Amniotic epithelial cell (primary cell): ENCODE results near the gene INSRR.
A peak's percentile ranks its signal among the peaks of the same experiment; 100 is the strongest.

Source experiments
- DNase-seq: peaks from one replicate; pipeline ENCODE4 v3.0.0-alpha.2; 2010; ENCODE audit warnings: low read depth

Gene INSRR

DNA sequence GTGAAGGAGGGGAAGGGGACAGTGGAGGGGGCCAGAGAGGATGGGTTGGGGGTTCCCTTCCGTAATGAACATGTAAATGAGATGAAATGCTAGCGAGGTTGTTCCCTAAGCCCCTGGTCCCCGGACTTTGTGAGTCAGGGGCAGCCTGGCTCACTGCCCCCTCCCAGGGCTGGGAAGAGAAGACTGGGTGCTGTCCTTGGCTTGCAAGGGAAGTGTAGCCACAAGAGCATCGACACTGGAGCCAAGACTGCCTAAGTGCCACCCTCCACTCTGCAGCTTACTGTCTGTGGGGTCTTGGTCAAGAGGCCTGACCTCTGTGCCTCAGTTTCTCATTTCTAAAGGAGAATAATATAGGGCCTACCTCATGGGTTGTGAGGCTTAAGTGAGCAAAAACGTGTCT is 35.1 kb upstream of the INSRR start:
- no peak for DNase-seq

DNA sequence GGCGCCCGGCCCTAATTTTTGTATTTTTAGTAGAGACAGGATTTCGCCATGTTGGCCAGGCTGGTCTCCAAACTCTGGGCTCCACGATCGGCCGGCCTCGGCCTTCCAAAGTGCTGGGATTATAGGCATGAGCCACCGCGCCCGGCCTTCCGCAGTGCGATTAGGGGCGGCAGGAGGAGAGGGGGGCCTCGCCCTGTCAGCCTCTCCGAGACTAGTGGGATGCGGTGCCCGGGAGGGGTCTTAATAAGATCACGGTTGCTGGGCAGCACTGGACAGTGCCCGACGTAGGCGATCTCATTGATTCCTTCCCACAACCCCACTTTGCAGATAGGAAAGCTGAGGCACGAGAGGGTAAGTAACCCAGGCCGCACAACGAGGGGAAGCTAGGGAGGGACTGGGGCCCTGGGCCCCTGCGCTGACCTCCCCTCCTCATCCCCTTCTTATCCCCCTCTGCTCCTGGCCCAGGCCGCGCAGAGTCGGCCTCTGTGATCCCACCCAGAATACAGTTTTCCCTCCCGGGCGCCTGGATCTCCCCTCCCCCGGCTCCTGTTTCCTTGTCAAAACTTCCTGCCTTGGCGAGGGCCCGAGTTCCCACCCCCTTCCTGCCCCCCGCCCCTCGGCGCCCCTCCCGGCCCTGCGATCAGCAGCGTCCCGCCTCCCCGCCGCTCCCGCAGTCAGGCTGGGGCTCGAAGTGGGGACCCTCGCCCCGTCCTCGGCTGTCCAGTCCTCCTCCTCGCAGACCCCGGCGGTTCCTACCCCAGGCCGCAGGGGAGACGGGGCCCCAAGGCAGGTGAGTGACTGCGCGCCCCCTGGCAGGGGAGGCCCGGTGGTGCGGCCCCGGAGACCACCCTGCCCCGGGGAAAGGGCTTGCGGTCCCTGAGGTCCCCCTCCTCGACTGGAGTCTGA is 34.4 kb upstream of the INSRR start, which contains the start of gene PEAR1:
Gene PEAR1, plus strand, starts transcription at position 671 of the 906 bp plus-strand sequence. CDS start 10,209 bp downstream, outside the sequence.
- DNase-seq = no peak

GRCh38 chr1:156892190-156893047 is 33.5 kb upstream of the INSRR start:
- peak; percentile 79 for DNase-seq

DNA sequence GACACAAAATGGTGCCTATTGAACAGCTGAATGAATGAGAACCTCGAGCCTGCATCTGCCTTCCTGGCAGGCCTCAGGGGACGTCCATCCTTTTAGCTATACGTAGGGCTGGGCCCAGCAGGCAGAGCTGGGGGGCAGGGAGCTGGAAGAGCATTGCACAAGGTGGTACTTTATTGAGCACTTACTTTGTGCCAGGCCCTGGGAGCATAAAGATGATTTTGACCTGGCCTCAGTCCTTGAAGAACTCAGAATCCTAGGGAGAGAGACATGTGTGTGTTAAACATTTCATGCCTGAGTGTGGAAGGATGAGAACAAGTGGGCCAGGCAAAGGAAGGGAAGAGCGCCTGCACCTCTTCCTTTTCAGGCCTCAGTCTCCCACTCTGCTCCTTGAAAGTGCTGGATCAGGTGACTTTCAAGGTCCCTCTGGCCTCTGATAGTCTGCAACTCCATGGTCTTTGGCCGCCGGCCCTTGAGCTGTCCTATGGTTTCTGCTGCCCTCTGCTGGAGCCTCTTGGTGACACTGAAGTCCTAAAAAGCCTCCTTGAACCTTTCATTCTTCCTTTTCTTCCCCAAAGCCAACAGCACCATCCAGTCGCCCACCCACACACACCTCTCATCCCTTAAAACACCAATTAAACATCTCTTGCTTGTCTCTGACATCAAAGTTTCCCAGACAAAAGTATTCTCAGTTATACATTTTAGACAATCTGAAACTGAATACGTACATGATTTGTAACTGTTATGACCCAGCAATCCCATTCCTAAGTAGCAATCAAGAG is 31.1 kb upstream of the INSRR start:
- peak; percentile 73 for DNase-seq

- no peak for DNase-seq
These were observed 28.8 kb upstream of the INSRR start for GRCh38 chr1:156887734-156888133.

DNA sequence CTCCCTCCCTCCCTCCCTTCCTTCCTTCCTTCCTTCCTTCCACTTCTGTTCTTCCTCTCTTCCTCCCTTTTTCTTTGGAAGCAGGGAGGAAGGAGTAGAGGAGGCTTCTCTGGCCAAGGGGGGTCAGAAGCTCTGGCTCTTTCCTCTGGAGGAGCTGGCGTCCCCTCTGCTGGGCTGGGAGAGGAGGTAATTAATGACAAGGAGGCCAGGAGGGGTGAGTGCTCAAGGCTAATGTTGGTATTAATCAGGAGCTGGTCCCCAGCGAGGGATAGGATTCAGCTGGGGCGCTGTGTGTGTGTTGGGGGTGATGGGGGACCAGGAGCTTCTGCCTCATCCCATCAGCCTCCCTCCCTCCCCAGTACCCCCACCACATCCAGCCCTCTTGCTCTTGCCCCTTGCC is 28.4 kb upstream of the INSRR start:
- DNase-seq = no peak

DNA sequence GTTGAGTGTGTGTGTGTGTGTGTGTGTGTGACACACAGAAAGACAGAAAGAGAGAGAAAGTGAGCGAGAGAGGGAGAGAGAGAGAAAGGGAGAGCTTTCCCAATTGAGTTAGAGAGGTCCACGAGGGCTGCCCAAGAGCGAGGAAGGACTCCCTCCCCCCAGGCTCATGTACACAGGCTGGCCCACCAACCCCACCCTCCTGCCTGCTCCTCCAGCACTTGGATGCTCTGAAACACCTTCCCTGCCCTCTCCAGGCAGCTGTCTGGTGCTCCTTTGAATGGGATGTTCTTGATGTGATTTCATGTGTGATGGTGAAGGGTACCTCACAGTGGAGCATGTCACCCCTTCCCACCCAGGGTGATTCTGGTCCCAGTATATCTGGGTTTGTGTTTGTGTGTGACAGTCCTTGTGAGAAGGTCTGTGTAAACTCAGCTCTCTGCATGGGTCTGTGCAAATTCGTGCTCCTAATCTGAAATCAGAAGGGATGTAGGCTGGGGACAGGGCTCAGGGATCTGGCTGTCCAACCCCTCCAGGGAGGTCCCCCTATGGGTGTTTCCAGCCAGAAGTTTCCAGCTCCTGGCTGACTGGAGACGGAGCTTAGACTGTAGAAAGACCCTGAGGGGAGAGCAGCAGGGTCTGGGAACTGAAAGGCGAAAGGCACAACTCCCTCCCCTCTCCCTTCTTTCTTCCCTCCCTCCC is 27.8 kb upstream of the INSRR start:
- DNase-seq = no peak

GRCh38 chr1:156885880-156886355 is 27.0 kb upstream of the INSRR start:
- DNase-seq = no peak

DNA sequence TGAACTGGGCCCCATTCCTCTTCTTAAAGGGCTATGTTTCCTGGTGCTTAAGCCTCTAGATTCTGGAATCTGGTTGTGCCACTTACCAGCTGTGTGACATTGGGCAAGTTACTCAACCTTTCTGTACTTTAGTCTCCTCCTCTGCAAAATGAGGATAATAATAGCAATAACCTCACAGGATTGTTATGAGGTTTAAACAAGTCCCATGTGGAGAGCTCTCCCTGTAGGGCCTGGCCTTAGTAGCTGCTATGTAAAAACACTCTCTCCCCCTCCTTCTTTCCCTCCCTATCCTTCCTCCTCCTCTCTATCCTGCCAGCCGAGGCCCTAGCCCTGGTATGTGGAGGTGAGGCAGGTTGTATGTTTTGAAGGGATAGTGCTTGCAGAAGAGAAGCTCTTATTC is 26.4 kb upstream of the INSRR start:
- no peak for DNase-seq

- no peak for DNase-seq
These were observed 25.8 kb upstream of the INSRR start for GRCh38 chr1:156884560-156885184.

DNA sequence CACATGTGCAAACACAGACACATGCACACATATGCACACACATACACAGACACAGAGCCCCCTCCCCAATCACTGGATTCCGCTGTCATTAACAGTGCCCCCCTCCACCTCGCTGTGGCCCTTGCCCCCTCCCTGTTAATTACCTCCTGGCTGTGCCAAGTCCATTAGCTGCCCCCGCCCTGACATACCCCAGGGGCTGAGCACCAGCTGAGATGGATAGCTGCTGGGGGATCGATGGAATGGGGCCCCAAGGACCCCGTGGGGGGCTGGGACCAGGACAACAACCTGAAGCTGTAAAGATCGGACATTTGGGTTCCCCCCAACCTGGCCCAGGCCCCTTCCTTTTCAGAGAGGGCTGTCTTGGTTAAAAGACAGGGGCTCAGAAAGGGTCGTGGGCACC is 25.0 kb upstream of the INSRR start:
- DNase-seq = no peak

DNA sequence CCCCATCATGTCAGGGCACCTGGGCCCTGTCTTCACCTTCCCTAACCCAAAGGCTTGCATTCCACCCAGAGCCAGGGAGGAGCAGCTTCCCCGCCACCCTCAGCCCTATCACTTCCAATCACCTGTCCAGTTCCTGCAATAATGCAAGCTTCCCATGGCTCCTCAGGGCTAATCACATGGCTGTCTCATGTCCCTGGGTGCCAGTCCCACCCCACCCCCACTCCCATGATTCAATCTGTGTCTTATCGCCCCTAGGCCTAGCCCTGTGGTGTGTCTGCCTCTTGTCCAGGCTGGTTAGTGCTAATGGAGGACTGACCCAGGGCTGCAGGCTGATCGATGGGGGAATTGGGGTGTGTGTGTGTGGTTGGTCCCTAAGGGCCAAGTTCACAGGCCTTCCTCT is 23.6 kb upstream of the INSRR start:
- DNase-seq = no peak

- no peak for DNase-seq
These were observed 22.7 kb upstream of the INSRR start for GRCh38 chr1:156881663-156882062.

GRCh38 chr1:156881101-156881500 is 22.2 kb upstream of the INSRR start:
- no peak for DNase-seq

GRCh38 chr1:156880473-156880872 is 21.6 kb upstream of the INSRR start:
- no peak for DNase-seq

GRCh38 chr1:156879876-156880275 is 21.0 kb upstream of the INSRR start:
- no peak for DNase-seq

DNA sequence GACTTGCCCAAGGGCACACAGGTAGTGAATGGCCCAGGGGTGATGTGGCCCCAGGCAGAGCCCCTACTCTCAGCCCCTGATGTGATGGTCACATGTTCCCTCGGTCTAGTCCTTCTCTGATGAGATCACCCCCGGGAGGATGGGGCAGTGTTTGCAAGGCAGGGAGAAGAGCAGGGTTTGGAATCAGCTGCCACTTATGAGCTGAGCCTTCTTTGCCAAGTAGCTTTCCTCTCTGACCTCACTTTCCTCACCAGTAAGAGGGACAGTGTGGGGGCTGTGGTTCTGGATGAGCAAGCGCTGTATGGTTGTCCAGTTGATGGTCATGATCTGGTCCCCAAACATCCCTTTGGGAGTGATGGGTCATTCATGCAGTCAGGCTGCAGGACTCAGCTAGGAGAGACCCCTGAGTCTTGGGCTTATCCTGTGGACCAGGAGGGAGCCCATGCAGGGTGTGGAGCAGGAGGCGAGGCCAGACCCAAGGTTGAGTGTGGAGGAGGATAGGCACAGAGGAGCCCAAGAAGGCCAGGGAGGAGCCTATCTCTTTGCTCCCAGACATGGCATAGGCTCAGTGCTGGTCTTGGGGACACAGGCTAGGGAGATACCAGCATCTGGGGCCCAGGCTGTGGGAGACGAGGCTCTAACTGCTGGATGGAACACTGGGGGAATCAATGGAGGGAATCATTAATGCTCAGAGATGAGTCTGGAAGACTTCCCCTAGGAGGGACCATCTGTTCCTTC is 18.7 kb upstream of the INSRR start:
- no peak for DNase-seq

GRCh38 chr1:156876281-156876680 is 17.4 kb upstream of the INSRR start:
- no peak for DNase-seq

- DNase-seq = no peak
These were observed 16.4 kb upstream of the INSRR start for GRCh38 chr1:156875341-156875615.

- no peak for DNase-seq
These were observed 15.8 kb upstream of the INSRR start for GRCh38 chr1:156874572-156875340.
